ENCODE measurements around the gene GOLGA8S. TPM values are rescaled to one million over a fixed set of nuclear protein-coding genes. Genes with fewer than 3 reads are reported as not detected.

Gene GOLGA8S
- total RNA-seq: under 0.01 TPM in 1 of 2 replicates, not detected in the other

GRCh38 chr15:23354448-23354847 lies at the start of gene GOLGA8S:
GOLGA8S (plus strand) TSS chr15:23354748; CDS start chr15:23354810, 62 bp downstream.

GRCh38 chr15:23334096-23334495 lies 20.5 kb upstream of the GOLGA8S start, which contains the start of gene GOLGA6L26:
GOLGA6L26 (minus strand) TSS chr15:23334196; CDS start chr15:23334135, 61 bp downstream.

Small RNA genes within 50 kb of the gene (small RNA-seq; reads per million reads assigned to genes)
- gene RN7SL536P: not detected

Other genes with a start within 250 kb of the GOLGA8S start
- gene GOLGA6L1, start 217.9 kb upstream of the GOLGA8S start, total RNA-seq: not detected in 2 replicates
- not detected in 2 replicates for gene GOLGA6L26, start 20.6 kb upstream of the GOLGA8S start, total RNA-seq
- gene GOLGA6L2, start 92.5 kb downstream of the GOLGA8S start, total RNA-seq: not detected in 2 replicates
- gene MKRN3, start 210.9 kb downstream of the GOLGA8S start, total RNA-seq: 0.11 and 1.6 TPM in 2 replicates

All from placental epithelial cell (primary cell).